SU-DHL-6 (cell line): Measurements from ENCODE around the gene SCARF2.

Experiments used
- H2AFZ ChIP-seq: fragments of 200-600 bp; sonication (generic); 2 replicates; pipeline ENCODE4 v1.6.1; 2014; ENCODE audit warnings: low read depth, mild to moderate bottlenecking, moderate library complexity, mixed read lengths, antibody characterized with exemption, low read length; ENCODE audit not compliant: severe bottlenecking
- H3F3A ChIP-seq: fragments of 200-600 bp; shearing (Covaris generic); 2 replicates; pipeline ENCODE4 v1.6.0; 2016; ENCODE audit warnings: antibody characterized with exemption, mild to moderate bottlenecking; ENCODE audit not compliant: insufficient read depth
- H3K27ac ChIP-seq: fragments of 200-600 bp; sonication (generic); 2 replicates; pipeline ENCODE4 v1.5.1; 2016; ENCODE audit warnings: low read depth, mild to moderate bottlenecking, low read length, moderate library complexity, mixed read lengths
- H3K27me3 ChIP-seq: fragments of 200-600 bp; sonication (generic), shearing (Covaris generic); 2 replicates; pipeline ENCODE4 v1.6.0; 2014; ENCODE audit warnings: mild to moderate bottlenecking, low read length
- H3K36me3 ChIP-seq: fragments of 200-600 bp; sonication (generic); 2 replicates; pipeline ENCODE4 v1.6.1; 2014; ENCODE audit warnings: mild to moderate bottlenecking, low read length, mixed read lengths
- H3K4me2 ChIP-seq: fragments of 300-600, 200-600 bp; shearing (Covaris generic), sonication (generic); 2 replicates; pipeline ENCODE4 v1.6.0; 2014; ENCODE audit warnings: low read length, low read depth, mild to moderate bottlenecking; ENCODE audit not compliant: poor library complexity, severe bottlenecking
- H3K4me3 ChIP-seq: fragments of 200-600 bp; sonication (generic); 2 replicates; pipeline ENCODE4 v1.5.1; 2014; ENCODE audit warnings: antibody characterized with exemption, low read length, mild to moderate bottlenecking, mixed read lengths; ENCODE audit not compliant: insufficient read depth, poor library complexity, severe bottlenecking
- H3K79me2 ChIP-seq: fragments of 200-600 bp; sonication (generic); 2 replicates; pipeline ENCODE4 v1.6.1; 2014; ENCODE audit warnings: mild to moderate bottlenecking, low read length, moderate library complexity; ENCODE audit not compliant: insufficient read depth
- H3K9ac ChIP-seq: fragments of 200-600 bp; sonication (generic); 2 replicates; pipeline ENCODE4 v1.7.0; 2014; ENCODE audit warnings: mild to moderate bottlenecking, low read length
- H3K9me2 ChIP-seq: fragments of 200-600 bp; sonication (generic); replicated peaks from 2 replicates; pipeline ENCODE4 v1.6.1; 2014; ENCODE audit warnings: low read length; ENCODE audit not compliant: insufficient read depth
- H3K9me3 ChIP-seq: fragments of 200-600 bp; sonication (generic); 2 replicates; pipeline ENCODE4 v1.6.1; 2014; ENCODE audit warnings: low read length, mixed read lengths; ENCODE audit not compliant: insufficient read depth
- H4K20me1 ChIP-seq: fragments of 200-600 bp; sonication (generic); 2 replicates; pipeline ENCODE4 v1.6.1; 2014; ENCODE audit warnings: low read depth, mild to moderate bottlenecking, antibody characterized with exemption, low read length, moderate library complexity, mixed read lengths
- EZH2phosphoT487 ChIP-seq: fragments of 200-600 bp; sonication (generic), shearing (Covaris generic); conservative IDR thresholded peaks from 2 replicates; pipeline ENCODE4 v1.6.1; 2018; ENCODE audit warnings: mild to moderate bottlenecking, antibody characterized with exemption, low read length, moderate library complexity, mixed read lengths
- TF ChIP-seq, protein P1 (sequence below): fragments of 200-600 bp; sonication (generic); IDR thresholded peaks from one replicate; pipeline ENCODE4 v1.5.1; 2017; ENCODE audit warnings: antibody characterized with exemption, mild to moderate bottlenecking, low read length, moderate library complexity; ENCODE audit not compliant: insufficient read depth, poor library complexity, severe bottlenecking

SCARF2 gene

DNA sequence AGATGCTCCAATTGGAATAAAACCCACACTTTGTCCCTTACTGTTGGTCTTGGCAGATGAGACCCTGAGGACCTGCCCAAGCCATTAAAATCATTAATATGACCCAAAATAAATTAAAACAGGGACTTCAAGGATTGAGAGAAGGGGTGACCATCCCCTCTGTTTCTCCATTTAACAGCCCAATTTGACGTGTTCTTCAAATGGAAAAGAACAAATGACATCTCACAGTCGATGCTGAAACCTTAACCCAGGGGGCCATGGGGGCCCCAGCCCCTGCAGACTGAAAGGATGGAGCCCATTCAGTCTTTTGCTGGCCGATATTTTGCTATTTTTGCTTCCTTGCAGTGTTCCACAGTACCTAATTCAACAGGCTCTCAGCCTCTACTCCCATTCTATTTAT, 23.2 kb downstream of the SCARF2 start:
- Histone ChIP-seq H3K27ac (no peak overlapping the region), H3F3A (no peaks in the 10 kb centered on the region), H3K9me3 (no peaks in the 10 kb centered on the region)

DNA sequence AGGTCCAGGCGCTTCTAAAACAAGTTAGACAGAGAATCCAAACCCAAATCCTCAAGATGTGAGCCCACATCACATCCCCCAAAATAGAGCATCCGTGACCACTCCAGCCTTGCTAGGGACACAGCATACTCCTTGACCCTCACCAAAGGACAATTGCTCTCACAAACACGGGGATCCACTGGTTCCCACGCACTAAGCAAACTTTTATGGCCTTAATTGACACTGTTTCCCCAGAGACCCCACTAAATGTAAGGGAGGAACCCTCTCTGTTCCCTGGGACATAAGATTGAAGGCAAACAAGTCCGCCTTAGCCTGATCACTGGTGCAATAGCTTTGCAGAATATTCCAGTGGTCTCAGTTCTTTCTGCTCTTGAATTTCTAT, 23.6 kb downstream of the SCARF2 start:
- H2AFZ ChIP-seq, result no peak overlapping the region
- H3K9ac ChIP-seq, result no peak overlapping the region
- H4K20me1 ChIP-seq, result no peaks in the 10 kb centered on the region
- no peaks in the 10 kb centered on the region for H3K9me3 ChIP-seq
- TF ChIP-seq EZH2phosphoT487, result no peak
- H3K4me3 ChIP-seq, result no peak overlapping the region
- no peak overlapping the region for H3K4me2 ChIP-seq
- no peaks in the 10 kb centered on the region for H3K27me3 ChIP-seq
- H3F3A ChIP-seq, result no peaks in the 10 kb centered on the region
- H3K27ac ChIP-seq, result no peak overlapping the region
- no peaks in the 10 kb centered on the region for H3K36me3 ChIP-seq
- H3K79me2 ChIP-seq, result no peaks in the 10 kb centered on the region
- no peaks in the 10 kb centered on the region for H3K9me2 ChIP-seq

More for the DNA sequence above, 23.2 kb downstream of the SCARF2 start:
- H3K9ac ChIP-seq, result no peak overlapping the region
- H3K79me2 ChIP-seq, result no peaks in the 10 kb centered on the region
- H3K4me3 ChIP-seq, result no peak overlapping the region
- H2AFZ ChIP-seq, result no peak overlapping the region
- TF ChIP-seq, protein P1, sequence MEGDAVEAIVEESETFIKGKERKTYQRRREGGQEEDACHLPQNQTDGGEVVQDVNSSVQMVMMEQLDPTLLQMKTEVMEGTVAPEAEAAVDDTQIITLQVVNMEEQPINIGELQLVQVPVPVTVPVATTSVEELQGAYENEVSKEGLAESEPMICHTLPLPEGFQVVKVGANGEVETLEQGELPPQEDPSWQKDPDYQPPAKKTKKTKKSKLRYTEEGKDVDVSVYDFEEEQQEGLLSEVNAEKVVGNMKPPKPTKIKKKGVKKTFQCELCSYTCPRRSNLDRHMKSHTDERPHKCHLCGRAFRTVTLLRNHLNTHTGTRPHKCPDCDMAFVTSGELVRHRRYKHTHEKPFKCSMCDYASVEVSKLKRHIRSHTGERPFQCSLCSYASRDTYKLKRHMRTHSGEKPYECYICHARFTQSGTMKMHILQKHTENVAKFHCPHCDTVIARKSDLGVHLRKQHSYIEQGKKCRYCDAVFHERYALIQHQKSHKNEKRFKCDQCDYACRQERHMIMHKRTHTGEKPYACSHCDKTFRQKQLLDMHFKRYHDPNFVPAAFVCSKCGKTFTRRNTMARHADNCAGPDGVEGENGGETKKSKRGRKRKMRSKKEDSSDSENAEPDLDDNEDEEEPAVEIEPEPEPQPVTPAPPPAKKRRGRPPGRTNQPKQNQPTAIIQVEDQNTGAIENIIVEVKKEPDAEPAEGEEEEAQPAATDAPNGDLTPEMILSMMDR, result no peak
- no peak for TF ChIP-seq EZH2phosphoT487
- no peaks in the 10 kb centered on the region for H3K36me3 ChIP-seq
- no peaks in the 10 kb centered on the region for H3K27me3 ChIP-seq
- no peak overlapping the region for H3K4me2 ChIP-seq
- H4K20me1 ChIP-seq, result no peaks in the 10 kb centered on the region
- no peaks in the 10 kb centered on the region for H3K9me2 ChIP-seq

- Histone ChIP-seq H3K4me2 (no peak overlapping the region), H3K79me2 (no peaks in the 10 kb centered on the region)
These were observed 24.2 kb downstream of the SCARF2 start for GRCh38 chr22:20413217-20414058.

More at GRCh38 chr22:20413217-20414058, 24.2 kb downstream of the SCARF2 start:
- Histone ChIP-seq H3F3A (no peaks in the 10 kb centered on the region), H3K27me3 (no peaks in the 10 kb centered on the region), H2AFZ (no peak overlapping the region), H4K20me1 (no peaks in the 10 kb centered on the region), H3K9me3 (no peaks in the 10 kb centered on the region), H3K9ac (no peak overlapping the region), H3K4me3 (no peak overlapping the region), H3K9me2 (no peaks in the 10 kb centered on the region), H3K36me3 (no peaks in the 10 kb centered on the region), H3K27ac (no peak overlapping the region)
- TF ChIP-seq, protein P1, result no peak
- no peak for TF ChIP-seq EZH2phosphoT487
